Stomach (tissue), 9 donors: Measurements from ENCODE around the gene ZDHHC11. TPM values are rescaled to one million over a fixed set of nuclear protein-coding genes. Genes with fewer than 3 reads are reported as not detected.
"Not testable (repeated sequence)": the region's sequence is repeated elsewhere in the genome, so short reads cannot be mapped to it uniquely, and the experiment has no call there.

Experiments used
- DNase-seq, 2 donors: peaks; one replicate each; pipeline versions ENCODE4 v3.0.0 to v3.0.0-alpha.2; 2013 to 2019
- H3K27ac ChIP-seq, 5 donors: fragments of 200-600 bp in 4 of 5; sonication (generic) in 4 of 5; one replicate each; pipeline ENCODE4 v1.5.1; 2013 to 2019; ENCODE audit warnings: mild to moderate bottlenecking in 1 of 5, moderate library complexity in 1 of 5
- H3K27me3 ChIP-seq, 3 donors: fragments of 200-600 bp; sonication (generic); one replicate each; pipeline ENCODE4 v1.5.1; 2017 to 2019; ENCODE audit warnings: mixed run types in 1 of 3
- H3K36me3 ChIP-seq, 4 donors: fragments of 200-600 bp; sonication (generic); 1 replicate in 3 of 4; 2 replicates in 1 of 4; pipeline ENCODE4 v1.5.1; 2016 to 2019
- H3K4me1 ChIP-seq, 4 donors: fragments of 200-600 bp; sonication (generic); one replicate each; pipeline ENCODE4 v1.5.1; 2016 to 2019
- H3K4me3 ChIP-seq, 4 donors: fragments of 200-600 bp; sonication (generic) in 3 of 4; one replicate each; pipeline ENCODE4 v1.5.1; 2016 to 2019; ENCODE audit warnings: mild to moderate bottlenecking in 1 of 4
- H3K9me3 ChIP-seq, 4 donors: fragments of 200-600 bp; sonication (generic); one replicate each; pipeline ENCODE4 v1.5.1; 2016 to 2019
- EP300 ChIP-seq: sonication (generic); formaldehyde crosslinking; IDR thresholded peaks from one replicate; pipeline ENCODE4 v1.6.1; 2017; ENCODE audit warnings: antibody characterized with exemption
- POLR2A ChIP-seq, 4 donors: fragments of 450-650 bp; IDR thresholded peaks; one replicate each; pipeline ENCODE4 v1.6.1; 2016; ENCODE audit warnings: antibody characterized with exemption in 4 of 4, control low read depth in 2 of 4, mild to moderate bottlenecking in 1 of 4, moderate library complexity in 1 of 4
- POLR2AphosphoS5 ChIP-seq, 3 donors: sonication (generic); formaldehyde crosslinking; IDR thresholded peaks; one replicate each; pipeline ENCODE4 v1.6.1; 2016; ENCODE audit warnings: antibody characterized with exemption in 3 of 3
- WGBS, 5 donors: extraction: QIAGEN DNeasy Blood & Tissue Kit in 3 of 5; methylation state at CpG; one replicate each; pipeline versions ENCODE4 v1.1.5 to v1.1.7; 2013 to 2018; 5-methylcytosine and 5-hydroxymethylcytosine counted together
- intact Hi-C: fragments of 100-400 bp; cut with DNase I; formaldehyde crosslinking; loops from one replicate; pipeline ENCODE4 v1.15.1; 2023; ENCODE audit warnings: low total_unique reads
- polyA plus RNA-seq, 3 donors: library from polyadenylated mRNA; stranded (reverse); fragments of 200-250 nt; gene quantifications; one replicate each; pipeline ENCODE4 v1.2.3, GENCODE V29; 2013
- total RNA-seq, 5 donors: library from RNA; depleted of rRNA; stranded (reverse); fragments of >200 nt; gene quantifications; one replicate each; pipeline versions ENCODE4 v1.1.0 to v1.2.3, GENCODE V29; 2014 to 2016
- TF ChIP-seq, protein P1 (sequence below), 7 experiments: fragments of 450-650 bp in 4 of 7; fragments of 200-600 bp in 3 of 7; sonication (generic) in 3 of 7; IDR thresholded peaks; one replicate each; pipeline ENCODE4 v1.5.1; 2016 to 2019; ENCODE audit warnings: antibody characterized with exemption in 7 of 7, control low read depth in 2 of 7, mild to moderate bottlenecking in 1 of 7
- donor health status: healthy with polysubstance abuse.
- donor health status: Bipolar disorder and iron deficiency.
- donor health status: healthy.

Gene ZDHHC11
- total and polyA plus RNA-seq, 8 donors: 1.6 to 35.2 (median 8.3) TPM

- DNase-seq: no peak
- H3K4me3 ChIP-seq: no peak overlapping the region
- intact Hi-C loops: no loop called here
- 78 to 93% (median 85%) methylated on average over 3 to 13 of the region's 13 CpGs for WGBS, 5 donors
- H3K36me3 ChIP-seq: peaks cover 0 to 18% (median 0%) of the 10 kb centered on the region in 4 donors
- TF ChIP-seq EP300 (no peak), POLR2A (IDR thresholded peaks at IDR 0.05) (no peak), POLR2AphosphoS5 (IDR thresholded peaks at IDR 0.05) (no peak)
- TF ChIP-seq, protein P1, sequence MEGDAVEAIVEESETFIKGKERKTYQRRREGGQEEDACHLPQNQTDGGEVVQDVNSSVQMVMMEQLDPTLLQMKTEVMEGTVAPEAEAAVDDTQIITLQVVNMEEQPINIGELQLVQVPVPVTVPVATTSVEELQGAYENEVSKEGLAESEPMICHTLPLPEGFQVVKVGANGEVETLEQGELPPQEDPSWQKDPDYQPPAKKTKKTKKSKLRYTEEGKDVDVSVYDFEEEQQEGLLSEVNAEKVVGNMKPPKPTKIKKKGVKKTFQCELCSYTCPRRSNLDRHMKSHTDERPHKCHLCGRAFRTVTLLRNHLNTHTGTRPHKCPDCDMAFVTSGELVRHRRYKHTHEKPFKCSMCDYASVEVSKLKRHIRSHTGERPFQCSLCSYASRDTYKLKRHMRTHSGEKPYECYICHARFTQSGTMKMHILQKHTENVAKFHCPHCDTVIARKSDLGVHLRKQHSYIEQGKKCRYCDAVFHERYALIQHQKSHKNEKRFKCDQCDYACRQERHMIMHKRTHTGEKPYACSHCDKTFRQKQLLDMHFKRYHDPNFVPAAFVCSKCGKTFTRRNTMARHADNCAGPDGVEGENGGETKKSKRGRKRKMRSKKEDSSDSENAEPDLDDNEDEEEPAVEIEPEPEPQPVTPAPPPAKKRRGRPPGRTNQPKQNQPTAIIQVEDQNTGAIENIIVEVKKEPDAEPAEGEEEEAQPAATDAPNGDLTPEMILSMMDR (IDR thresholded peaks at IDR 0.05): no peak
- no peaks in the 10 kb centered on the region for H3K9me3 ChIP-seq
- H3K27ac ChIP-seq: no peak overlapping the region
- no peaks in the 10 kb centered on the region for H3K27me3 ChIP-seq
- peaks cover 0 to 5% (median 4%) of the 10 kb centered on the region in 4 donors for H3K4me1 ChIP-seq
These were observed 99.3 kb downstream of the ZDHHC11 start for GRCh38 chr5:751496-751895.

- H3K27me3 ChIP-seq, H3K9me3 ChIP-seq, H3K27ac ChIP-seq, intact Hi-C loops, H3K4me3 ChIP-seq, DNase-seq, H3K4me1 ChIP-seq: not testable (repeated sequence)
- peaks cover 0 to 28% (median 0%) of the 10 kb centered on the region in 4 donors for H3K36me3 ChIP-seq
- WGBS, 5 donors: 85 to 98% (median 88%) methylated on average over 6 to 17 of the region's 19 CpGs
These were observed 100.6 kb downstream of the ZDHHC11 start for GRCh38 chr5:750226-750625.

DNA sequence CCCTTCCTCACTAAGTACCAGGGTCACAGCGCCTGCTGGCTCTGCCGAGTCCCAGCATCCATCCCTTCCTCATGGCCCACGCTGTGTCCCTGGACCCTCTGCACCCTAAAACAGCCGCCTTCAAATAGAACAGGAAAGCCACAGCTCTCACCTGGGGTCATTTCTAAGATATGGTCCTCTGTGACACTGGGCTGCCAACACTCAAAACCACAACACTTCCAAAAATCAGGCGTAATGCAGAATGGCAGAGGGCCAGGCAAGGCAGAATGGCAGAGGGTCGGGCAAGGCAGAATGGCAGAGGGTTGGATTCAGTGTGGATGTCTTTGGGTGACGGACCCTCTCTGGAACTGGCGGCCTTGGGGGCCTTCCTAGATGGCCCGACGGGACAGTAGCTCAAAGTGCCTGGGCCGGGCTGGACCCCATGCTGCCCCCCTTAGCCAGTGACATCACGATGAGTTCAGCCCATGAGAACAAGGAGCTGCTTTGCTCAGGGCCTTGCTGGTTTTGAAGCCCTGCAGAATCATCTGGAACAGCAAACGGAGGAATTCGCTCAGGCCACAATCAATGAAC, 101.6 kb downstream of the ZDHHC11 start:
- 80 to 95% (median 88%) methylated on average over 13 to 14 of the region's 14 CpGs for WGBS, 5 donors
- H3K4me1 ChIP-seq: no peaks in the 10 kb centered on the region
- no peak for TF ChIP-seq EP300
- TF ChIP-seq, protein P1 (IDR thresholded peaks at IDR 0.05): no peak
- no peak overlapping the region for H3K4me3 ChIP-seq
- no peak overlapping the region for H3K27ac ChIP-seq
- peaks cover 0 to 30% (median 0%) of the 10 kb centered on the region in 4 donors for H3K36me3 ChIP-seq
- H3K27me3 ChIP-seq: no peaks in the 10 kb centered on the region
- intact Hi-C loops: no loop called here
- no peak for DNase-seq
- H3K9me3 ChIP-seq: no peaks in the 10 kb centered on the region

GRCh38 chr5:748011-748980, 102.5 kb downstream of the ZDHHC11 start:
- H3K27me3 ChIP-seq, H3K4me1 ChIP-seq, intact Hi-C loops, H3K4me3 ChIP-seq, DNase-seq, H3K27ac ChIP-seq, H3K9me3 ChIP-seq: not testable (repeated sequence)
- peaks cover 0 to 38% (median 0%) of the 10 kb centered on the region in 4 donors for H3K36me3 ChIP-seq
- WGBS, 5 donors: 81 to 90% (median 86%) methylated on average over 14 to 18 of the region's 18 CpGs

DNA sequence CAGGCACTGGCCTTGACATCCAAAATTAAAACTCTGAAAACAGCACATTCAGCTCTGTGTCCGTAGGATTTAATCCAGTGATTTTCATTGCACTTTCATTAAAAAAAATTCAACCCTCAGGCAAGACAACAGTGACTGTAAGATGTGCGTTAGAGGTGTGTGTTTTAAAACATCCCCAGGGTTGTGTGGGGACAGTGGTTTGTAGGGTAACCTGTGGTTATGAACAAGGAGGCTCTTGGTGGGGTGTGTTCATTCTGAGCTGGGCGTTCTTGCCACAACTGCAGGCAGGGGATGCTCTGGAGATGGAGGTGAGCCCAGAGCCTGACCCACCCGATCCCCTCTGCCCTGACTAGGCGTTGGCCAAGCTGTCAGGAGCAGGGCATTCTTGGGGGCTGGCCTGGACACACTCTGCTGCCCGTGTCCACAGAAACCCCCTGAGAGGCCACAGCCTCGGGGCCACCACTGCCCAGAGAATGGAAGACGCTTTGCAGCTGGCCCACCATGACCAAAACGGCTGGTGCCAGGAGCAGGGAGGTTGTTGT, 103.4 kb downstream of the ZDHHC11 start:
- H3K36me3 ChIP-seq: peaks cover 0 to 38% (median 0%) of the 10 kb centered on the region in 4 donors
- intact Hi-C loops, H3K4me1 ChIP-seq, H3K27me3 ChIP-seq, H3K9me3 ChIP-seq, H3K27ac ChIP-seq, H3K4me3 ChIP-seq, DNase-seq: not testable (repeated sequence)
- WGBS, 5 donors: 67 to 88% (median 82%) methylated on average over 1 to 5 of the region's 9 CpGs
